ENCODE results near the gene DRAM2. TPM values are rescaled to one million over a fixed set of nuclear protein-coding genes. Genes with fewer than 3 reads are reported as not detected.

Gene DRAM2
- 100 to 1,000 TPM in 1 of 3 donors, 10 to 100 TPM in 2; 51.5 to 122 (median 74.5) TPM for total RNA-seq

- DNase-seq (ENCODE audit: low spot score in 2 of 2): peak; percentile 86 to 90
- TF ChIP-seq POLR2A (IDR thresholded peaks at IDR 0.05) (peak; percentile 11), CTCF (IDR thresholded peaks at IDR 0.05) (no peak), POLR2AphosphoS5 (IDR thresholded peaks at IDR 0.05) (peak; percentile 24 to 69 (median 45))
- intact Hi-C loops (cut with DNase I; ENCODE audit: low total_unique reads): no loop called here
- H3K27ac ChIP-seq: peak within 1 kb of the TSS; percentile 94 to 97
- H3K36me3 ChIP-seq: no peaks in the 10 kb centered on the region
- peak within 1 kb of the TSS; percentile 88 to 96 (median 93) for H3K4me3 ChIP-seq
- H3K4me1 ChIP-seq: peaks cover 0 to 14% of the 10 kb centered on the region in 2 donors
- H3K9me3 ChIP-seq: no peaks in the 10 kb centered on the region
- no peaks in the 10 kb centered on the region for H3K27me3 ChIP-seq
Observed at GRCh38 chr1:111139956-111140679, at the start of gene DRAM2, which contains the start of gene CEPT1. DRAM2 (minus strand) TSS chr1:111140093; CDS start chr1:111131554, 8,539 bp downstream. CEPT1 (plus strand) TSS chr1:111140223; CDS start chr1:111147715, 7,492 bp downstream.

- intact Hi-C loops (cut with DNase I; ENCODE audit: low total_unique reads): no loop called here
- DNase-seq (ENCODE audit: low spot score in 2 of 2): no peak
- no peak for TF ChIP-seq POLR2A (IDR thresholded peaks at IDR 0.05)
- no peak for TF ChIP-seq POLR2AphosphoS5 (IDR thresholded peaks at IDR 0.05)
- no peak for TF ChIP-seq CTCF (IDR thresholded peaks at IDR 0.05)
- Histone ChIP-seq H3K9me3 (no peaks in the 10 kb centered on the region), H3K4me3 (no peak overlapping the region), H3K36me3 (no peaks in the 10 kb centered on the region), H3K27ac (no peak overlapping the region), H3K27me3 (no peaks in the 10 kb centered on the region), H3K4me1 (no peaks in the 10 kb centered on the region)
Observed at GRCh38 chr1:111184663-111185062, 44.8 kb upstream of the DRAM2 start.

- intact Hi-C loops (cut with DNase I; ENCODE audit: low total_unique reads): no loop called here
- no peaks in the 10 kb centered on the region for H3K9me3 ChIP-seq
- H3K4me1 ChIP-seq: no peaks in the 10 kb centered on the region
- no peak for TF ChIP-seq POLR2AphosphoS5 (IDR thresholded peaks at IDR 0.05)
- no peak for TF ChIP-seq CTCF (IDR thresholded peaks at IDR 0.05)
- no peak for TF ChIP-seq POLR2A (IDR thresholded peaks at IDR 0.05)
- DNase-seq (ENCODE audit: low spot score in 2 of 2): no peak
- no peak overlapping the region for H3K4me3 ChIP-seq
- H3K27me3 ChIP-seq: no peaks in the 10 kb centered on the region
- no peaks in the 10 kb centered on the region for H3K36me3 ChIP-seq
- no peak overlapping the region for H3K27ac ChIP-seq
Observed at GRCh38 chr1:111183308-111184069, 43.6 kb upstream of the DRAM2 start.

DNA sequence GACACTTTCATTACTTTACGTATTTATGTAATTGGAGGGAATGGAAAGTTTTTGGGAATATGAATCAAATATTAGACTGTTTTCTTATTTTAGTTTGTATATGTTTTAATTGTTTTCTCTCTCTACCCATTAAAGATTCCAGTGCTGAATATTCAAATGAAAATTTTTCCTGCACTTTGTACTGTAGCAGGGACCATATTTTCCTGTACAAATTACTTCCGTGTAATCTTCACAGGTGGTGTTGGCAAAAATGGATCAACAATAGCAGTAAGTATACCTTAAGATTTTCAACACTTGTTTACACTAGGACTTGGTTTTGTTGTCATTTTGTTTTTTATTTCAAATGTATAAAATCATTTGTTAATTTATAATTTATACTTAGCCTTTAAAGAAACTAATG, 42.2 kb upstream of the DRAM2 start:
- Histone ChIP-seq H3K36me3 (peaks cover 2% of the 10 kb centered on the region), H3K27me3 (no peaks in the 10 kb centered on the region), H3K4me3 (no peak overlapping the region), H3K9me3 (no peaks in the 10 kb centered on the region), H3K27ac (no peak overlapping the region), H3K4me1 (no peaks in the 10 kb centered on the region)
- no peak for DNase-seq (ENCODE audit: low spot score in 2 of 2)
- no peak for TF ChIP-seq POLR2A (IDR thresholded peaks at IDR 0.05)
- intact Hi-C loops (cut with DNase I; ENCODE audit: low total_unique reads): no loop called here

GRCh38 chr1:111179968-111180533, 40.2 kb upstream of the DRAM2 start:
- Histone ChIP-seq H3K36me3 (peaks cover 2% of the 10 kb centered on the region), H3K4me1 (no peaks in the 10 kb centered on the region), H3K27ac (no peak overlapping the region), H3K27me3 (no peaks in the 10 kb centered on the region), H3K4me3 (no peak overlapping the region), H3K9me3 (no peaks in the 10 kb centered on the region)
- DNase-seq (ENCODE audit: low spot score in 2 of 2): no peak
- intact Hi-C loops (cut with DNase I; ENCODE audit: low total_unique reads): no loop called here
- TF ChIP-seq POLR2A (IDR thresholded peaks at IDR 0.05) (no peak), POLR2AphosphoS5 (IDR thresholded peaks at IDR 0.05) (no peak), CTCF (IDR thresholded peaks at IDR 0.05) (no peak)
